ENCODE results near the gene OR2L13.

The OR2L13 gene

DNA sequence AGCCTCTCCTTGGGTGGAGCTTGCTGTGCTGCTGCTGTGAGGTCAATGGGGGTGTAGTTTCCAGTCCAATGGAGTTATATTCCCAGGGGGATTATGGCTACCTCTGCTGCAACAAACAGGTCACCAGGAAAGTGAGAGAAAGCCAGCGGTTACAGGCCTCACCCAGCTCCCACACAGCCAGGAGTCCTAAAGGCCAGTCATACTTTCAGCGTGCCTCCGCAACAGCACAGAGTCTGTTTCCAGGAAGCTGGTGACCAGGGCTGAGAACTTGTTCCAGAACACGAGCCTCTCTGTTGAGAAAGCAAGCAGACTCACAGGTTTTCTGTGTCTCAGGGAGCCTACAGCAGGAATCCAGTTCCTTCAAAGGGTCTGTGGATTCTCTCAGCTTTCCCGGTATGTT lies 32.7 kb downstream of the OR2L13 start:
- ATAC-seq (ENCODE audit: insufficient read depth, low read depth) (no peak), DNase-seq (no peak)
- Histone ChIP-seq H4K20me1 (ENCODE audit: insufficient read depth, low read length) (no peaks in the 10 kb centered on the region), H3K9ac (ENCODE audit: low read depth, low read length) (no peak overlapping the region), H3K79me2 (ENCODE audit: insufficient read depth, low read length) (no peaks in the 10 kb centered on the region), H3K27me3 (ENCODE audit: insufficient read depth, low read length, poor library complexity) (no peaks in the 10 kb centered on the region), H3K4me2 (ENCODE audit: insufficient read depth, low read length) (no peak overlapping the region), H2AFZ (ENCODE audit: low read depth, low read length) (no peak overlapping the region), H3K27ac (ENCODE audit: low read length) (no peak overlapping the region), H3K4me1 (ENCODE audit: insufficient read depth, low read length) (no peaks in the 10 kb centered on the region), H3K9me3 (ENCODE audit: insufficient read depth, low read length, severe bottlenecking) (peaks cover 3% of the 10 kb centered on the region), H3K4me3 (ENCODE audit: low read depth in 1 of 2, low read length in 2 of 2) (no peak overlapping the region), H3K36me3 (ENCODE audit: insufficient read depth, low read length) (no peaks in the 10 kb centered on the region)
- TF ChIP-seq EZH2 (IDR thresholded peaks at IDR 0.05; ENCODE audit: borderline replicate concordance, low read depth, low read length, severe bottlenecking) = no peak
- TF ChIP-seq, protein P1, sequence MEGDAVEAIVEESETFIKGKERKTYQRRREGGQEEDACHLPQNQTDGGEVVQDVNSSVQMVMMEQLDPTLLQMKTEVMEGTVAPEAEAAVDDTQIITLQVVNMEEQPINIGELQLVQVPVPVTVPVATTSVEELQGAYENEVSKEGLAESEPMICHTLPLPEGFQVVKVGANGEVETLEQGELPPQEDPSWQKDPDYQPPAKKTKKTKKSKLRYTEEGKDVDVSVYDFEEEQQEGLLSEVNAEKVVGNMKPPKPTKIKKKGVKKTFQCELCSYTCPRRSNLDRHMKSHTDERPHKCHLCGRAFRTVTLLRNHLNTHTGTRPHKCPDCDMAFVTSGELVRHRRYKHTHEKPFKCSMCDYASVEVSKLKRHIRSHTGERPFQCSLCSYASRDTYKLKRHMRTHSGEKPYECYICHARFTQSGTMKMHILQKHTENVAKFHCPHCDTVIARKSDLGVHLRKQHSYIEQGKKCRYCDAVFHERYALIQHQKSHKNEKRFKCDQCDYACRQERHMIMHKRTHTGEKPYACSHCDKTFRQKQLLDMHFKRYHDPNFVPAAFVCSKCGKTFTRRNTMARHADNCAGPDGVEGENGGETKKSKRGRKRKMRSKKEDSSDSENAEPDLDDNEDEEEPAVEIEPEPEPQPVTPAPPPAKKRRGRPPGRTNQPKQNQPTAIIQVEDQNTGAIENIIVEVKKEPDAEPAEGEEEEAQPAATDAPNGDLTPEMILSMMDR (IDR thresholded peaks at IDR 0.05; ENCODE audit: borderline replicate concordance, extremely low read depth, low read length, poor library complexity, severe bottlenecking) = no peak

DNA sequence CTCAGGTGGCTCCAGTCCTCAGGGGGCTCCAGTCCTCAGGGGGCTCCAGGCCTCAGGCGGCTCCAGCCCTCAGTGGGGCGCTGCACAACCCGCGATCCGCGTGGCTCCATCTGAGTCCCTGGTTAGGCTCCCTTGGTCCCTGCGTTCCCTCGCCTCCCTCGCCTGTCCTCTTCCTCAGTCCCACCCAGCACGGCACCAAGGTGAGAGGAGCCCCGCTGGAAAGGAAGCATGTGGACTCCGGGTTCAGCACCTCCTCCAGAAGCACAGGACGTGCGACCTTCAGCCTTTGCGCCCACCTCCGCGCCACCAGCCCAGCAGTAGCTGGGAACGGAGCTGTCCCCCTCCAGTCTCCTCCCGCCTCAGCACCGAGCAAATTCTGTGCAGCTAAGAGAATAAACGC lies 41.8 kb downstream of the OR2L13 start:
- no peaks in the 10 kb centered on the region for H3K4me1 ChIP-seq (ENCODE audit: insufficient read depth, low read length)
- DNase-seq = no peak
- H3K27me3 ChIP-seq (ENCODE audit: insufficient read depth, low read length, poor library complexity) = no peaks in the 10 kb centered on the region
- TF ChIP-seq EZH2 (IDR thresholded peaks at IDR 0.05; ENCODE audit: borderline replicate concordance, low read depth, low read length, severe bottlenecking) = no peak
- TF ChIP-seq, protein P1 (IDR thresholded peaks at IDR 0.05; ENCODE audit: borderline replicate concordance, extremely low read depth, low read length, poor library complexity, severe bottlenecking) = no peak
- no peak overlapping the region for H3K4me2 ChIP-seq (ENCODE audit: insufficient read depth, low read length)
- ATAC-seq (ENCODE audit: insufficient read depth, low read depth) = no peak
- no peaks in the 10 kb centered on the region for H3K79me2 ChIP-seq (ENCODE audit: insufficient read depth, low read length)
- no peak overlapping the region for H2AFZ ChIP-seq (ENCODE audit: low read depth, low read length)
- H4K20me1 ChIP-seq (ENCODE audit: insufficient read depth, low read length) = no peaks in the 10 kb centered on the region
- H3K9ac ChIP-seq (ENCODE audit: low read depth, low read length) = no peak overlapping the region
- no peaks in the 10 kb centered on the region for H3K36me3 ChIP-seq (ENCODE audit: insufficient read depth, low read length)
- no peak overlapping the region for H3K27ac ChIP-seq (ENCODE audit: low read length)
- H3K4me3 ChIP-seq (ENCODE audit: low read depth in 1 of 2, low read length in 2 of 2) = no peak overlapping the region
- no peaks in the 10 kb centered on the region for H3K9me3 ChIP-seq (ENCODE audit: insufficient read depth, low read length, severe bottlenecking)

DNA sequence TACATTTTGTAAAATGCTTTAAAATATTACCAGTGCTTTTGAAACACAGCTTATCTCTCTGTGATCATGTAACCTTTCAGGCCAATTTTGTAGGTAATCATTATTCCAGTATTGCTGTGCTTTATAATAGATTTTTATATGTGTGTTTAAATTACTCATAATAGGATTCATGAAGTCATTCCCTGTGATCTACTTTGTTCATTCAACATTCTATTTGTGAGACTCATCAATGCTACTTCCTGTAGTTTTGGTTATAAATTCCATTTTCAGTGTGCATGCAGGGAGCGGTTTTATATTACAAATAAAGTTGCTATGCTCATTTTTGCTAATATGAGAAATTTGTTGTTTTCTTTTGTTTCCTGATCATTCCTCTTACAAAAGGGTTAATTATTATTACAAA lies 45.9 kb downstream of the OR2L13 start:
- Histone ChIP-seq H3K79me2 (ENCODE audit: insufficient read depth, low read length) (no peaks in the 10 kb centered on the region), H3K4me1 (ENCODE audit: insufficient read depth, low read length) (no peaks in the 10 kb centered on the region), H3K9ac (ENCODE audit: low read depth, low read length) (no peak overlapping the region), H2AFZ (ENCODE audit: low read depth, low read length) (no peak overlapping the region), H3K27ac (ENCODE audit: low read length) (no peak overlapping the region), H3K27me3 (ENCODE audit: insufficient read depth, low read length, poor library complexity) (no peaks in the 10 kb centered on the region), H3K4me2 (ENCODE audit: insufficient read depth, low read length) (no peak overlapping the region), H4K20me1 (ENCODE audit: insufficient read depth, low read length) (no peaks in the 10 kb centered on the region), H3K36me3 (ENCODE audit: insufficient read depth, low read length) (no peaks in the 10 kb centered on the region), H3K4me3 (ENCODE audit: low read depth in 1 of 2, low read length in 2 of 2) (no peak overlapping the region), H3K9me3 (ENCODE audit: insufficient read depth, low read length, severe bottlenecking) (no peaks in the 10 kb centered on the region)
- ATAC-seq (ENCODE audit: insufficient read depth, low read depth) (no peak), DNase-seq (no peak)
- TF ChIP-seq EZH2 (IDR thresholded peaks at IDR 0.05; ENCODE audit: borderline replicate concordance, low read depth, low read length, severe bottlenecking) = no peak
- TF ChIP-seq, protein P1 (IDR thresholded peaks at IDR 0.05; ENCODE audit: borderline replicate concordance, extremely low read depth, low read length, poor library complexity, severe bottlenecking) = no peak

DNA sequence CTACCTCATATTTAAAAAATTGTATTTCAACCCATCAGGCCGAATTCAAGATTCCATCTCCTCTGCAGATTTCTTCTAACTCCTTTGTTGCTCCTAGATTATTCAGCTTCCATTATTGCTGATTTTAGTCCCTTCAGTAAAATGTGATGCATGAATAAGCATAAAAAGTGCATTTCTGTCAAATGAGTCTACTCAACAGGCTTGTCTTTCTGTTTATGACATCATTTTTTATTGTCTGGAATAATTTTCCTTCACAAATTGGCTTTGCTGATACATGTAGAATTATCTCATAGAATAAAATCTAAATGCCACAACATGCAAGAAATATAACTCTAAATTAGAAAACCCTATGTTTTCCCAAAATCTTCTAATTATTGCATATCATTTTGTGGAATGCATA lies 48.3 kb downstream of the OR2L13 start:
- H3K27ac ChIP-seq (ENCODE audit: low read length) = no peak overlapping the region
- H3K4me2 ChIP-seq (ENCODE audit: insufficient read depth, low read length) = no peak overlapping the region
- no peaks in the 10 kb centered on the region for H4K20me1 ChIP-seq (ENCODE audit: insufficient read depth, low read length)
- no peaks in the 10 kb centered on the region for H3K79me2 ChIP-seq (ENCODE audit: insufficient read depth, low read length)
- H3K9ac ChIP-seq (ENCODE audit: low read depth, low read length) = no peak overlapping the region
- no peaks in the 10 kb centered on the region for H3K9me3 ChIP-seq (ENCODE audit: insufficient read depth, low read length, severe bottlenecking)
- ATAC-seq (ENCODE audit: insufficient read depth, low read depth) (no peak), DNase-seq (no peak)
- H3K36me3 ChIP-seq (ENCODE audit: insufficient read depth, low read length) = no peaks in the 10 kb centered on the region
- no peaks in the 10 kb centered on the region for H3K27me3 ChIP-seq (ENCODE audit: insufficient read depth, low read length, poor library complexity)
- no peak overlapping the region for H3K4me3 ChIP-seq (ENCODE audit: low read depth in 1 of 2, low read length in 2 of 2)
- H2AFZ ChIP-seq (ENCODE audit: low read depth, low read length) = no peak overlapping the region
- TF ChIP-seq, protein P1 (IDR thresholded peaks at IDR 0.05; ENCODE audit: borderline replicate concordance, extremely low read depth, low read length, poor library complexity, severe bottlenecking) = no peak
- TF ChIP-seq EZH2 (IDR thresholded peaks at IDR 0.05; ENCODE audit: borderline replicate concordance, low read depth, low read length, severe bottlenecking) = no peak
- no peaks in the 10 kb centered on the region for H3K4me1 ChIP-seq (ENCODE audit: insufficient read depth, low read length)

Data from DND-41 (cell line).